Measurements from ENCODE around the gene OR2AP1. TPM values are rescaled to one million over a fixed set of nuclear protein-coding genes. Genes with fewer than 3 reads are reported as not detected.

OR2AP1 gene
- polyA plus RNA-seq, 1 donor from 2014 or later = not detected

- Histone ChIP-seq H3F3A (ENCODE audit: insufficient read depth, low read length, poor library complexity, severe bottlenecking) (no peaks in the 10 kb centered on the region), H4K20me1 (ENCODE audit: insufficient read depth) (no peaks in the 10 kb centered on the region), H3K9ac (ENCODE audit: low read length) (no peak overlapping the region), H3K9me3 (ENCODE audit: low read length) (no peaks in the 10 kb centered on the region), H3K36me3 (ENCODE audit: insufficient read depth, low read length) (no peaks in the 10 kb centered on the region), H3K9me2 (ENCODE audit: insufficient read depth, low read length) (no peaks in the 10 kb centered on the region), H3K27ac (ENCODE audit: low read length) (no peak overlapping the region), H2AFZ (ENCODE audit: low read depth, low read length) (no peak overlapping the region), H3K4me3 (ENCODE audit: low read length) (no peak overlapping the region), H3K79me2 (replicated peaks; ENCODE audit: insufficient read depth, low read length) (no peaks in the 10 kb centered on the region), H3K4me2 (ENCODE audit: low read length) (no peak overlapping the region), H3K27me3 (ENCODE audit: insufficient read depth, low read depth, low read length) (no peaks in the 10 kb centered on the region)
- TF ChIP-seq POLR2AphosphoS5 (IDR thresholded peaks at IDR 0.05) (no peak), SMC3 (conservative IDR thresholded peaks at IDR 0.05; ENCODE audit: poor library complexity) (no peak), RAD21 (conservative IDR thresholded peaks at IDR 0.05) (no peak), MXI1 (conservative IDR thresholded peaks at IDR 0.05; ENCODE audit: poor library complexity, severe bottlenecking) (no peak), CTCF (IDR thresholded peaks at IDR 0.05; ENCODE audit: poor library complexity, severe bottlenecking) (no peak), EZH2 (IDR thresholded peaks at IDR 0.05; ENCODE audit: borderline replicate concordance, insufficient read depth, low read length, poor library complexity, severe bottlenecking) (no peak), REST (IDR thresholded peaks at IDR 0.05; ENCODE audit: borderline replicate concordance) (no peak), TAF1 (IDR thresholded peaks at IDR 0.05; ENCODE audit: low read depth) (no peak)
Measured at GRCh38 chr12:55607821-55608594, 35.7 kb downstream of the OR2AP1 start.

GRCh38 chr12:55610598-55610997, 38.3 kb downstream of the OR2AP1 start:
- H4K20me1 ChIP-seq (ENCODE audit: insufficient read depth) = no peaks in the 10 kb centered on the region
- no peaks in the 10 kb centered on the region for H3K27me3 ChIP-seq (ENCODE audit: insufficient read depth, low read depth, low read length)
- no peaks in the 10 kb centered on the region for H3K36me3 ChIP-seq (ENCODE audit: insufficient read depth, low read length)
- H3K4me2 ChIP-seq (ENCODE audit: low read length) = no peak overlapping the region
- H2AFZ ChIP-seq (ENCODE audit: low read depth, low read length) = no peak overlapping the region
- TF ChIP-seq MXI1 (conservative IDR thresholded peaks at IDR 0.05; ENCODE audit: poor library complexity, severe bottlenecking) = no peak
- no peak for TF ChIP-seq CTCF (IDR thresholded peaks at IDR 0.05; ENCODE audit: poor library complexity, severe bottlenecking)
- TF ChIP-seq REST (IDR thresholded peaks at IDR 0.05; ENCODE audit: borderline replicate concordance) = no peak
- no peak for TF ChIP-seq POLR2AphosphoS5 (IDR thresholded peaks at IDR 0.05)
- no peak for TF ChIP-seq SMC3 (conservative IDR thresholded peaks at IDR 0.05; ENCODE audit: poor library complexity)
- TF ChIP-seq EZH2 (IDR thresholded peaks at IDR 0.05; ENCODE audit: borderline replicate concordance, insufficient read depth, low read length, poor library complexity, severe bottlenecking) = no peak
- TF ChIP-seq EP300 (conservative IDR thresholded peaks at IDR 0.05; ENCODE audit: poor library complexity, severe bottlenecking) = no peak
- TF ChIP-seq TAF1 (IDR thresholded peaks at IDR 0.05; ENCODE audit: low read depth) = no peak
- no peak for TF ChIP-seq RAD21 (conservative IDR thresholded peaks at IDR 0.05)
- no peak overlapping the region for H3K27ac ChIP-seq (ENCODE audit: low read length)
- H3K4me3 ChIP-seq (ENCODE audit: low read length) = no peak overlapping the region
- no peaks in the 10 kb centered on the region for H3K79me2 ChIP-seq (replicated peaks; ENCODE audit: insufficient read depth, low read length)
- H3K9ac ChIP-seq (ENCODE audit: low read length) = no peak overlapping the region
- H3F3A ChIP-seq (ENCODE audit: insufficient read depth, low read length, poor library complexity, severe bottlenecking) = no peaks in the 10 kb centered on the region
- H3K9me2 ChIP-seq (ENCODE audit: insufficient read depth, low read length) = no peaks in the 10 kb centered on the region
- no peaks in the 10 kb centered on the region for H3K9me3 ChIP-seq (ENCODE audit: low read length)

Data from neural cell (in vitro differentiated cells).